NOMO-1 (cell line): Measurements from ENCODE around the gene OSGEP.
"Not testable (repeated sequence)": the region's sequence is repeated elsewhere in the genome, so short reads cannot be mapped to it uniquely, and the experiment has no call there.

ENCODE experiments used
- DNase-seq, 2 experiments: peaks; one replicate each; lab custom pipeline; 2025; ENCODE audit not compliant: unreplicated experiment in 2 of 2; lab: John Stamatoyannopoulos, UW

Gene OSGEP

DNA sequence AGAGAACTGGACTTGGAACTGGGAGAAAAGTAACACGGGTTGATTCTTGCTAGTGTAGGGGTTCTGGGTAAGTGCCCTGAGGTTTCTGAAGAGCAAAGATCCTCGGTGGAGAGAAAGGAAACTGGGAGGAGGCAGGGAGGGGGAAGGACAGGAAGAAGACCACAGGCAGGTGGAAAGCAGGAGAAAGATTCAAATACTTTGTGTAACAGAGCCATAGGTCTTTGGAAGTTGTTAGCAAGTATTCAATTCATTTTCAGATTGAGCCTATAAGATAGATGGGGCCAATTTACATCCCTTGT lies 15.9 kb upstream of the OSGEP start:
- no peak for DNase-seq

DNA sequence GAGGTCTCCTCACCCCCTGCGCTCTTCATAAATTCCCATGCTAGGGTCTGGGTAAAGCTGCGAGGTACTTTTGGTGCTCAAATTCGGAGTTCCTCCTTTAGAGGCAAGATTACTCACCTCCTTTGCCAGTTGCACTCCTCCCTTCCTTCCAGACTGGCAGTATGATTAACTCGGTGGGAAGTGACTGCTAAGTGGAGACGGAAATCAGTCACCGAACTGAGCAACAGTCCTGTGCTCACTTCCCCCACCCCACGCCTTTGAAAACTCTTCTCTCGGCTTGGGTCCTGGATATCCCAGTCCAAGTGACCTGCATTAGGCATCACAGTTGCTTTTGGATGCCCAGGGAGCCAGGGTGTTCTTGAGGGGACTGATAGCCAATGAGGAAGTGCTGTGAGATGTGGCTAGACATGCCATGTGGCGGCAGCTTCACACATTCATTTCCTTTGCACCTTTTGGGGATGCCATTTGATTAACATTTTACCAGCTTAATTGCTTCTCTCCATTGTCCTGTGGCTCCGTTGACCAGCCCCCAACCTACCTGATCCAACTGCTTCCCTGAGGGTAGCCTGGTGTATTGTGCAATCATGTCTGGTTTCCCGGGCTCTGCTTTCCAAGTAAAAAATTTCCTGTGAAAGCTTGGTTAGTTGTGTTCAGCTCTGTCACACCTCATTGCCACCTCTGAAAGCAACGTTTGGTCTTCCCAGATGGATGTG lies 15.4 kb upstream of the OSGEP start:
- peak; percentile 60 to 95 for DNase-seq

DNA sequence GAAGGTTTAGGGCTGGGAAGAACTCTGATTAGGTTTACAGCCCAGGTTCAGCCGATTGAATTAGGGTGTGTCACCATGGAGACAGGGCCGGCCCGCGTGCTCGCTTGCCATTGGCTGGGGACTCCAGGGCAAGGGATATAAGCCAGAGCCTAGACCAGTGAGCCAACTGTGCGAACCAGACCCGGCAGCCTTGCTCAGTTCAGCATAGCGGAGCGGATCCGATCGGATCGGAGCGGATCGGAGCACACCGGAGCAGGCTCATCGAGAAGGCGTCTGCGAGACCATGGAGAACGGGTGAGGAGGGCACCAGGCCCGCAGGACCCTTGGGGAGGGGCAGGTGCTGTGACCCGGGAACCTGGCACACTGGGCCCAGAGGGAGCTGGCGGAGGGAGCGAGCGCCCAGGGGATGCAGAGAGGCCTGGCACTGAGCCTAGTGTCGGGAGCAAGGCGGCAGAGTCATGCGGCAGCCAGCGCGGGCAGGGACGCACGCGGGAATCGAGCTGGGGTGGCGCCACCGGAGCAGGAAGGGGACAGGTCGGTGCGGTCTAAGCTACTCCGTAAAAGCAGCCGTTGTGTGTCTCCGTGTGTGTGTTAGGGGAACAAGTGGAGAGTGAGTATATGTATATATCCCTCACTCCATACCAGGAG lies 14.8 kb upstream of the OSGEP start, which contains the start of gene PNP:
TSS of gene PNP (plus strand) at position 165 of the 648 bp plus-strand sequence. CDS start at position 284, 119 bp downstream.
- peak; percentile 86 to 91 for DNase-seq

GRCh38 chr14:20468764-20469241 lies 14.2 kb upstream of the OSGEP start:
- no peak for DNase-seq

- DNase-seq = peak; percentile 99 to 100
Observed at GRCh38 chr14:20461225-20462141, 6.9 kb upstream of the OSGEP start, which contains the start of gene PIP4P1. TSS of gene PIP4P1 (minus strand) at chr14:20461434. CDS start at chr14:20461325, 109 bp downstream.

DNA sequence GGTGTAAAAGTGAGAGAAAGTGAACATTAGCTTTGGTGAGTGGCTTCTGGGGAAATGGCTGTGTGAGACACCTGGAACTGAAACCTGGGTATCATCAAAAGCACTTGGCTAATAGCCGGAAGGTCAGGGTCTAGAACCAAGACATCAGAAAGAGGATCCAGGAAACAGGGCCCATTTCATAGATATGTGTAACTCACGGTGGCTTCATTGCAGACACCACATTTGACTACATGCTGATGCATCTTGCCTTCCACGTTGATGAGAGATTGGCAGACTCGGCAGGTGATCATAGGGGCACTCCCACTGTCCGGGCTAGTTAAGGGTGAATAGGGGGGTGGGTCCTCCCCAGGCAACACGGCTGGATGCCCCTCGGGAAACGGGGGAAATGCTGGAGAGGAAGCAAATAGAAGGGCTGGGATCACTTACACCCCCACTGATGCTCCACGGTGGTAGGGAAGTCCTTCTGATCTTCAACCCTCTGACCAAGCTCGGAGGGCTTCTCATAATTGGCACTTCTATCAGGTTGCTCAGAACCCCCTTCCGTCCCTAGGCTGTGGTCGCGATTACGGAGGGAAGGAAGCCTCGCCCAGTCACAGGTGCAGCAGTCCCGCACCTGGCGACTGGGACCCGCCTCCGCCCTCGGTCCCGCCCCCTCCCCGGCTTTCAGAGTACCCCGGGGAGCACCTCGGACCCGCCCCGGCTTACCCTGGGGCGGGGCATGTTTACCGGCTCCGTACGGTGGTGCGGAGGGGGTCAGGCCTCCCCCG lies 6.0 kb upstream of the OSGEP start:
- DNase-seq = peak in 1 of 2 experiments; percentile 51

DNA sequence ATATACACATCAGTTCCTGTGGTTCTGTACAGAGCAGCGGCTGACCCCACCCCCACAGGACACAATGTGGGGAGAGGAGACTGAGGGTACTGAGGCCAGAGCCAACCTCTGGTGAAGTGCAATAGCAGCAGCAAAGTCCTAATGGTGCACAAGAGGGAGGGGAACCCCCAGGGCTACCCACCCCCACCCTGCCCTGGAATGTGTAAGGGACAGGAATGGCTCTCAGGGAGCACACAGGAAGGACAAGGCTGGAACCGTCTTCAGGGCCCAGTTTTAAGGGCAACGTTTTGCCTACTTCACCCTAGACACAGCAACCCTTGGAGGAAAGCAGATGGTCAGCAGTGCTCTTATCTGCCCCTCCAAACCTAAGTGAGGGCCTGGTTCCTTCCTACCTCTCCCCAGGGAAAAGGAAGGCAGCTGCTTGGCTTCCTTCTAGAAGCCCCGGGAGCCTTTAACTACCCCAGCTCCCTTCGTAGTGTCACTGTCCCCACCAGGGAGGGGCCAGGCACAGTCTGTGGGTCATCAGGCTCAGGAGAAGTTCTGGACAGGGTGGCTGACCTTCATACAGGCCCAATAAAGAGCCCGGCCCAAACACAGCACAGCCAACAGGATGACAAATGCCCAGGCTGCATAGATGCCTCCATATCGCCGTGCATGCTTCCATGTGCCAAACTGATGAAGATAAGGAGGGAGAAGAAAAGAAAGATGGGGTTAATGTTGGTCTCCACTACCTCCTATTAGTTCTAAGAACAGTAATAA lies 3.6 kb upstream of the OSGEP start:
- DNase-seq = no peak

GRCh38 chr14:20456971-20457370 lies 2.4 kb upstream of the OSGEP start:
- no peak for DNase-seq

DNA sequence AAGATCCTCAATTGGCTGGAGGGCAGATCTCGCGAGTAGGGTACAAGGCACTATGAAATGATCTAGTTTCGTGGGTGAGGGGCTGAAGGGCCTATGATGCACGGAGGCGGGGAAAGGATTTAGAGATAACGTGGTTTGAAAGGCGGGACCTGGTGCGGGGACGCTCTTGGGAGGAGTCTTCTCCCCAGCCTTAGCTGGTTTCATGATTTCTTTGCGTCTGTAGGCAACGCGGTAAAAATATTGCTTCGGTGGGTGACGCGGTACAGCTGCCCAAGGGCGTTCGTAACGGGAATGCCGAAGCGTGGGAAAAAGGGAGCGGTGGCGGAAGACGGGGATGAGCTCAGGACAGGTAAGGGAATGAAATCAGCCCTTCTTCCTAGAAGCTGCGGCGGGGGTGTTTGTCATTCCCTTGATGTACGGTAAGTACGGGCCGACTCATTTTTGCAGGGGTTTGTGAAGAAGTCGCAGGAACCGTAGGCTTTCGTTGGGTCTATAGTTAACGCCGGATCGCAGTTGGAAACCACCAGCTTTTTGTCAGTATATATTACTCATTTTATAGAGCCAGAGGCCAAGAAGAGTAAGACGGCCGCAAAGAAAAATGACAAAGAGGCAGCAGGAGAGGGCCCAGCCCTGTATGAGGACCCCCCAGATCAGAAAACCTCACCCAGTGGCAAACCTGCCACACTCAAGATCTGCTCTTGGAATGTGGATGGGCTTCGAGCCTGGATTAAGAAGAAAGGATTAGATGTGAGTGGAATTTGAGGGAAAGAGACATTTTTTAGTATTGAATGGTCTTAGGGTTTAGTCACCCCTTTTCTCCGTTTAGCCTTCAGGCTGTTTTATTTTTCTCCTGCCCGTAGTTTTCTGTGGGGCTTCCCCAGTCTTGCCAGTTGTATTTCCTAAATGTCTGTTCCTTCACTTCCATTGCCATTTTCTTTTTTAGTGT lies 1.0 kb upstream of the OSGEP start:
- DNase-seq = peak; percentile 88

DNA sequence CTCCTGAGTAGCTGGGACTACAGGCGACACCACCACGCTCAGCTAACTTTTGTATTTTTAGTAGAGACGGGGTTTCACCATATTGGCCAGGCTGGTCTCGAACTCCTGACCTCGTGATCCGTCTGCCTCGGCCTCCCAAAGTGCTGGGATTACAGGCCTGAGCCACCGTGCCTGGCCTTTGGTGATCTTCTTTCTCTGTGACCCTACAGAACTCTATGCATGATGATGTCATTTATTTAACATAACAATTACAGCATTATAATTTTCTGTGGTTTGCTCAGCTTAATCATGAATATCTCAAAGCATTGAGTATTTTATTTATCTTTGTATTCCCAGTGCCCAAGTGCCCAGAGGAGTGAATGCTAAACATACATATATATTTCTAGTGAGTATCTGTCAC lies 1.8 kb downstream of the OSGEP start:
- not testable (repeated sequence) for DNase-seq

DNA sequence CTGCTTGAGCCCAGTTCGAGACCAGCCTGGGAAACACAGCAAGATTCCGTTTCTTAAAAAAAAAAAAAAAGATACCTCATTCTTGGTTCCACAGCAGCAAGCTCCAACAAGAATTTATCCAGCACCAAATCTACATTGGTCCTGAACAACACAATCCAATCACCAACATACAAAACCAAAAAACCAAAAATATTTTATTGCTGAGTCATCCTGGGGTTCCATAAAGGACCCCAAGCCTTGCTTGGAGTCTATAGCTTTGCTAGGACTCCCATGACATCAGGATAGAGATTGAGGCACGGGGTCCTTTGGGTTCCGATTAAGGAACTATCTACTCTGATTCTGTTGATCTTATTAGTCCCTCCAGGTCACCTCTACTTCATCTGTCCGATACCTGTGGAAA lies 7.7 kb downstream of the OSGEP start:
- no peak for DNase-seq

DNA sequence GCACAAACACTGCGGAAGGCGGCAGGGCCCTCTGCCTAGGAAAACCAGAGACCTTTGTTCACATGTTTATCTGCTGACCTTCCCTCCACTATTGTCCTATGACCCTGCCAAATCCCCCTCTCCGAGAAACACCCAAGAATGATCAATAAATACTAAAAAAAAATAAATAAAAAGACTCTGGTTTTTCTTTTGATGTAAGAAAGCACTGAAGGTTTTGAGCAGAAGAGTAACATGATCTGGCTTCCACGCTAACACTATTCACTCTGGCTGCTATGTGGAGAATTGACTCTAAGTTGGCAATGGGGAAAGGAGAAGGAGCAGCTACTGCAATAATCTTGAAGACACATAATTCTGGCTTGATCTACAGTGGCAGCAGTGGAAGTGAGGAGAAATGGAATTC lies 11.0 kb downstream of the OSGEP start:
- not testable (repeated sequence) for DNase-seq

DNA sequence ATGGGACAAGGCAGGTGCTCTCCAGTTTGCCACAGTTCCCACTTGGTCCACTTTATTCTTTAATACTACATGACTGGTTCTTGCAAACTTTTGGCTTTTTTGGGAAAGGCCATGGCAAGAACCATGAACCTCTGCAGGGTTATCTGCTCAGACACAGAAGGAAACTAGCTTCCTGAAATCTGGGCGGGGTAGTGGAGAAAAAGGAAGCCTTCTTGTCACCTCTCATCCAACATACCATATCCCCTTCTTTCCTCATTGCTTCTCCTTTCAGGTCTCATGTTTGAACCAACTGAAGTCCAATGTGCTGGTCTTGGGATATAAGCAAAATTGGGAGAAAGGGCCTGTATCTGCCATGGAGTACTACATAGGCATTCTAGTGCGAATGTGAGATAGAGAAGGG lies 13.2 kb downstream of the OSGEP start:
- no peak for DNase-seq

- peak; percentile 41 to 52 for DNase-seq
Observed at GRCh38 chr14:20440882-20441281, 13.7 kb downstream of the OSGEP start.

GRCh38 chr14:20440465-20440864 lies 14.1 kb downstream of the OSGEP start:
- no peak for DNase-seq

DNA sequence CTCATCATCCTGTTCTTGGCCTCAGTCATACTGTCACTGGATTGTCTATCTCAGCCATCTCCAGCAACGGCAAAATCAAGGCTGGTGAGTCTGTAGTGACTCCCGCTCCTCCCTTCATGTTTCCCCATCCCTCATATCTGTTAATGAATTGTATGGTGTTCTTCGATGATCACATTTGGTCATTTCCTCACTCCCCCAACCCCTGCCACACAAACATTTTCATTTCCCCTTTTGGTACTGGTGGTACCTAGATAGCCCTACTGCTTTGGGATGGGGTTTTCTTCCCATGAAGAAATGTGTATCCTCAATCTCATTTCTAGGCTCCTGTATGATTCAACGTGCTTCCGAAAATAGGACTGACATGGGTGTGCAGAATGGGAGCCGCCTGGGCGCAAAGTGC lies 15.9 kb downstream of the OSGEP start:
- peak; percentile 55 to 59 for DNase-seq

DNA sequence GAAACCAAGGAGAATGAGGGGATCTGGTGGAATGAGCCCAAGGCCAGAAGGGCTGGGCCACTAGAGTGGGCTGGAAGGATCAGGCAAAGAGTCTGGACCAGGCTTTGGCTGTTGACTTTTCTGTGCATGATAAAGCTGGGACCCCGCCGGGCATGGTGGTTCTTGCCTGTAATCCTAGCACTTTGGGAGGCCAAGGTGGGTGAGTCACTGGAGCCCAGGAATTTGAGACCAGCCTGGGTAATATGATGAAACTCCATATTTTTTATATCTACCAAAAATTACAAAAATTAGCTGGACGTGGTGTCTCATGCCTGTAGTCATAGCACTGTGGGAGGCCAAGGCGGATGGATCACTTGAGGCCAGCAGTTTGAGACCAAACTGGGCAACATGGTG lies 18.3 kb downstream of the OSGEP start:
- DNase-seq = no peak

GRCh38 chr14:20435582-20436362 lies 18.8 kb downstream of the OSGEP start, which contains the start of gene KLHL33:
TSS of gene KLHL33 (minus strand) at chr14:20436166. CDS start at chr14:20435811, 355 bp downstream.
- no peak for DNase-seq
